Measurements from ENCODE around the gene SF3A2. TPM values are rescaled to one million over a fixed set of nuclear protein-coding genes. Genes with fewer than 3 reads are reported as not detected.

Gene SF3A2, protein sequence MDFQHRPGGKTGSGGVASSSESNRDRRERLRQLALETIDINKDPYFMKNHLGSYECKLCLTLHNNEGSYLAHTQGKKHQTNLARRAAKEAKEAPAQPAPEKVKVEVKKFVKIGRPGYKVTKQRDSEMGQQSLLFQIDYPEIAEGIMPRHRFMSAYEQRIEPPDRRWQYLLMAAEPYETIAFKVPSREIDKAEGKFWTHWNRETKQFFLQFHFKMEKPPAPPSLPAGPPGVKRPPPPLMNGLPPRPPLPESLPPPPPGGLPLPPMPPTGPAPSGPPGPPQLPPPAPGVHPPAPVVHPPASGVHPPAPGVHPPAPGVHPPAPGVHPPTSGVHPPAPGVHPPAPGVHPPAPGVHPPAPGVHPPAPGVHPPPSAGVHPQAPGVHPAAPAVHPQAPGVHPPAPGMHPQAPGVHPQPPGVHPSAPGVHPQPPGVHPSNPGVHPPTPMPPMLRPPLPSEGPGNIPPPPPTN
- total RNA-seq (23.8 TPM), polyA plus RNA-seq (ENCODE audit: insufficient read depth in 1 of 8, insufficient read length in 8 of 8, low replicate concordance in 1 of 8) (10 to 100 TPM; 54.7 to 89.9 (median 74.5) TPM)
- long read RNA-seq, donor 1, transcript SF3A2-201 (9 exons, 1,963 nt) = major isoform, 21 of 21 reads
- long read RNA-seq, donor 1, partial matches to known transcripts = 0 of 21 reads
- long read RNA-seq, donor 1, other reads (novel, unspliced or antisense) = 0 of 21 reads
- long read RNA-seq, donor 2, partial matches to known transcripts = 0 of 1 reads
- long read RNA-seq, donor 2, other reads (novel, unspliced or antisense) = 0 of 1 reads
- long read RNA-seq, donor 3, transcript SF3A2-201 (9 exons, 1,963 nt) = major isoform, 30 of 33 reads
- long read RNA-seq, donor 3, partial matches to known transcripts = 0 of 33 reads
- long read RNA-seq, donor 3, other reads (novel, unspliced or antisense) = 0 of 33 reads
- long read RNA-seq, donor 4, transcript SF3A2-201 (9 exons, 1,963 nt) = major isoform, 30 of 31 reads
- long read RNA-seq, donor 4, partial matches to known transcripts = 0 of 31 reads
- long read RNA-seq, donor 4, other reads (novel, unspliced or antisense) = 0 of 31 reads
- long read RNA-seq, donor 5, transcript SF3A2-201 (9 exons, 1,963 nt) = major isoform, 37 of 40 reads
- long read RNA-seq, donor 5, partial matches to known transcripts = 0 of 40 reads
- long read RNA-seq, donor 5, other reads (novel, unspliced or antisense) = 0 of 40 reads
- long read RNA-seq, donor 6, transcript SF3A2-201 (9 exons, 1,963 nt) = major isoform, 30 of 33 reads
- long read RNA-seq, donor 6, partial matches to known transcripts = 0 of 33 reads
- long read RNA-seq, donor 6, other reads (novel, unspliced or antisense) = 0 of 33 reads
- long read RNA-seq, donor 7, transcript SF3A2-201 (9 exons, 1,963 nt) = major isoform, 26 of 36 reads
- long read RNA-seq, donor 7, partial matches to known transcripts = 5 of 36 reads
- long read RNA-seq, donor 7, other reads (novel, unspliced or antisense) = 0 of 36 reads
- long read RNA-seq, donor 8, transcript SF3A2-201 (9 exons, 1,963 nt) = major isoform, 20 of 24 reads
- long read RNA-seq, donor 8, partial matches to known transcripts = 0 of 24 reads
- long read RNA-seq, donor 8, other reads (novel, unspliced or antisense) = 0 of 24 reads
- long read RNA-seq, donor 9, transcript SF3A2-201 (9 exons, 1,963 nt) = major isoform, 11 of 13 reads
- long read RNA-seq, donor 9, partial matches to known transcripts = 0 of 13 reads
- long read RNA-seq, donor 9, other reads (novel, unspliced or antisense) = 0 of 13 reads
- long read RNA-seq, donor 10, transcript SF3A2-201 (9 exons, 1,963 nt) = major isoform, 20 of 44 reads
- long read RNA-seq, donor 10, partial matches to known transcripts = 19 of 44 reads
- long read RNA-seq, donor 10, other reads (novel, unspliced or antisense) = 0 of 44 reads
- long read RNA-seq, donor 11, transcript SF3A2-201 (9 exons, 1,963 nt) = major isoform, 21 of 33 reads
- long read RNA-seq, donor 11, transcript SF3A2-207 (5 exons, 724 nt) = minor isoform, 6 of 33 reads
- long read RNA-seq, donor 11, partial matches to known transcripts = 6 of 33 reads
- long read RNA-seq, donor 11, other reads (novel, unspliced or antisense) = 0 of 33 reads

DNA sequence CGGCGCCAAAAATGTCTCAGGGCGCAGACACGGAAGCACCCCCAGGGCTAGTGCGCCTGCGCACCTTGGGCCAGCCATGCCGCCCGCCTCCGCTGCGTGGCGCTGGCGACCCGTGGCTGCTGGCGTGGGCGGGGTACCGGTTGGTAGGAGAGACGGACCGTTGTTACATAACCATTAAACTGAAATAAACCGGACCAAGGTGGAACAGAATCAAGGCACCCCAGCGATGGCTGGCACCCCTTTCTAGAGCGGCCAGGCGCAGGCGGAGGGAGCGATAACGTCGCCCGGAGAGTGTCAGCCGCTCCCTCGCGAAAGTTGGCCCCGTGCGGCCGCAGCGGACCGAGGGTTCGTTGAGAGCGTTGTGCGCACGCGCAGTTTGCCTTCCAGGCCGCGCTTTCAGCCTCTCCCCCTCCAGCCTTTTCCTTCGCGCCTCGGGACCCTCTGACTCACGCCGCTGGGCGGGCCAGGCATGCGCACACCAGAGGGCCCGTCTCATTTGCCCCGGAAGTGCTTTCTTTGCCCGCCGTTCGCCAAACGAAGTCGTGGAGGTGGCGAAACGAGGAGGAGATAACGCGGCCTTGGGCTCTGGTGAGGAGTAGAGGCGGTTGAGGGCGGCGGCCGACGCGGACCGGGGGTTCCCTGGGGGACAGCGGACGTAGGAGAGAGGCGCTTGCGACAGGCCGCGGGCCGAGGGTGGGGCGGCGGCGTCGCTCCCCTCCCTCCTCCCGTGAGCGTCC, at the start of gene SF3A2, which contains the start of gene PLEKHJ1:
SF3A2 (plus strand) TSS at position 511 of the 737 bp plus-strand sequence. CDS start 6,595 bp downstream, outside the sequence.
PLEKHJ1 (minus strand) TSS at position 16 of the 737 bp plus-strand sequence. CDS start 81 bp downstream, outside the sequence.
- peaks cover 52% of the 10 kb centered on the region for H3K4me1 ChIP-seq (ENCODE audit: control insufficient read depth, insufficient read depth, low read length)
- peaks cover 50% of the 10 kb centered on the region for H3K36me3 ChIP-seq (ENCODE audit: control insufficient read depth, insufficient read depth, low read length)
- peak within 1 kb of the TSS; percentile 87 for H3K4me3 ChIP-seq (ENCODE audit: low read length)
- H3K27me3 ChIP-seq (ENCODE audit: control insufficient read depth, insufficient read depth, low read length) = no peaks in the 10 kb centered on the region
- peak within 1 kb of the TSS; percentile 100 for H3K27ac ChIP-seq (ENCODE audit: low read length)
- no peaks in the 10 kb centered on the region for H3K9me3 ChIP-seq (replicated peaks; ENCODE audit: control insufficient read depth, low read depth, low read length)
- WGBS (ENCODE audit: insufficient coverage) = under 1% methylated on average over 73 of the region's 80 CpGs
- DNase-seq = peak; percentile 99

DNA sequence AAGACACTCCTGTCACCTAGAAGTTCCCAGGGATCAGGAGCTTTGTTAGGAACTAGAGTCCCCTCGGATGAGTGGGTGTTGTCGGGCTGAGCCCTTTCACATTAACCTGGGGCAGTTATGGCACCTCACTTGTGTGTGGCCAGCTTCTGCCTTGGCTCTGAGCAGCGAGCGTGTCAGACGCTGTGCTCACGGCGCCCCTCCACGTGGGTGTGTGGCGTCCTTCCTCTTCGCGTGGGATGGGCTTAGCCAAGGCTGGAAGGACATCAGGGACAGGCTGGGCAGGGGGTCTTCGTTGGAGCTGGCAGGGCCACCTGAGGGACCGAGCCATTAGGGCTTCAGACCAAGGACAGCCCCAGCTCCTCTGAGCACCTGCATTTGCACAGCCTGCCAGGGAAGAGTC, 49.5 kb upstream of the SF3A2 start:
- Histone ChIP-seq H3K27me3 (ENCODE audit: control insufficient read depth, insufficient read depth, low read length) (no peaks in the 10 kb centered on the region), H3K36me3 (ENCODE audit: control insufficient read depth, insufficient read depth, low read length) (peaks cover 69% of the 10 kb centered on the region), H3K27ac (ENCODE audit: low read length) (peak overlapping the region; percentile 88), H3K4me1 (ENCODE audit: control insufficient read depth, insufficient read depth, low read length) (peaks cover 67% of the 10 kb centered on the region), H3K4me3 (ENCODE audit: low read length) (no peak overlapping the region), H3K9me3 (replicated peaks; ENCODE audit: control insufficient read depth, low read depth, low read length) (no peaks in the 10 kb centered on the region)
- 89% methylated on average over 7 of the region's 13 CpGs for WGBS (ENCODE audit: insufficient coverage)
- no peak for DNase-seq

DNA sequence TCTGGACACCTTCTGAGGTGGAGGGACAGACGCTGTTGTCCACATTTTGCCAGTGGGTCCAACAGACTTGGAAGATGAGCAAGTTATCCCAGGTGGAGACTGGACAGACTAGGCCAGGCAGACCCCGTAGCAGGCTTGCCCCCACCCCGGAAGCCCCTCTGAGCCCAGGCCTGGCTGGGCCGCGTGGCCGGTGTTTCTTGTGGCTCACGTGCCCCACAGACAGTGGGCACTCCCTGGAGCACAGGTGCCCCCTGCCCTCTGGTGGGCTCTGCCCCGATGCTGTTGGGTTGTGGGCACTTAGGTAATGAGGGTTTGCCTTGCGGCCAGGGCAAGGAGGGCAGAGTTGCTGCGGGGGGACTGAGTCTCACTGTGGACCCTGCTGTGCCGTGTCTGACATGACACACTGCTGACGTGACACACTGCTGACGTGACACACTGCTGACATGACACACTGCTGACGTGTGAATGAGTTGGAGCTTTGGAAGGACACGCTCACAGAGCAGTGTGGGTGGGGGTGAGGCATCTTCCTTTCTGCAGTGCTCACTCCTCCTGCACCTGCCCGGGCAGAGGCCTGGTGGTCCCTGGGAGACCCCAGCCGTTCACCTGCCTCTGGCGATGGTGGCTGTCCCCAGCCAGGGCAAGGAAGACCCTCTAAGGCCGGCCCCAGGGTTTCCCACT, 47.8 kb upstream of the SF3A2 start:
- DNase-seq = no peak
- Histone ChIP-seq H3K36me3 (ENCODE audit: control insufficient read depth, insufficient read depth, low read length) (peaks cover 71% of the 10 kb centered on the region), H3K4me1 (ENCODE audit: control insufficient read depth, insufficient read depth, low read length) (peaks cover 56% of the 10 kb centered on the region), H3K27ac (ENCODE audit: low read length) (no peak overlapping the region), H3K27me3 (ENCODE audit: control insufficient read depth, insufficient read depth, low read length) (no peaks in the 10 kb centered on the region), H3K4me3 (ENCODE audit: low read length) (no peak overlapping the region), H3K9me3 (replicated peaks; ENCODE audit: control insufficient read depth, low read depth, low read length) (no peaks in the 10 kb centered on the region)
- WGBS (ENCODE audit: insufficient coverage) = 89% methylated on average over 16 of the region's 19 CpGs

DNA sequence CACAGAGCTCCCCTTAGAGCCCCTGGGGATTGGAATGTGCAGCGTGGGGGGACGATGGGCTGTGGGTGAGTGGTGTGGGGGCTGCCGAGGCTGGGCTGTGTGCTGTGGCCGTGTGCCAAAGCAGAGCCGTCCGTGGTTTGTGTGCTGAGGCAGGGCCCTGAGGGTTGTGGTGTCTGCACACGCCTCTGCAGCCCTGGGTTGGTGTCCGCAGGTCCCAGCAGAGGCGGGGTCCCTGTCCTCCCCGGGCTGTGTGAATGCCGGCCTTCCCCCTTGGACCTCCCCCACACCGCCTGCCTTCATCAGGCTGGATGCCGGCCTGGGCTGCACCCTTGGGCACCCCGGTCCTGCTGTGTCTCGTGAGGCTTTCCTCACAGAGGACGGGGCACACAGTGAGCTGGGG, 46.7 kb upstream of the SF3A2 start:
- H3K4me1 ChIP-seq (ENCODE audit: control insufficient read depth, insufficient read depth, low read length) = peaks cover 47% of the 10 kb centered on the region

DNA sequence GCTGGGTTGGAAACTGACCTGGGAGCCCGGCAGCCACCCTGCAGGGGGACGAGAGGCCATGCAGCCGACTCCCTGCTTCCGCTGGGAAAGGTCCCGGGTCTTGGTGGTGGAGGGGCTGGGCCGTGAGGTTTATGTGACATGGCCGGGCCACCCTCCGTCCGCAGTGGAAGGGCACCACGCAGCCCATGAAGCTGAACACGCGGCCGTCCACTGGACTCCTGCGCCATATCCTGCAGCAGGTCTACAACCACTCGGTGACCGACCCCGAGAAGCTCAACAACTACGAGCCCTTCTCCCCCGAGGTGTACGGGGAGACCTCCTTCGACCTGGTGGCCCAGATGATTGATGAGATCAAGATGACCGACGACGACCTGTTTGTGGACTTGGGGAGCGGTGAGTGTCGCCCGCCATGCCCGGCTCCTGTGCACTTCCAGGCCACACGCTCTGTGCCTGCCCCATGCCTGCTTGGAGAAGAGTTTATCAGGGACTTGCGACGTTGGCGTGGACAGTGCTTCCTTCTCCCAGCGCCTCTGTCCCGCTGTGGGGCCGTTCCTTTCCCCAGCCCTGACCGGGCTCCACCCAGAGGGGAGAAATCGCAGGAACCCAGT, 45.7 kb upstream of the SF3A2 start:
- 89% methylated on average over 35 of the region's 37 CpGs for WGBS (ENCODE audit: insufficient coverage)
- no peak for DNase-seq
- Histone ChIP-seq H3K4me1 (ENCODE audit: control insufficient read depth, insufficient read depth, low read length) (peaks cover 41% of the 10 kb centered on the region), H3K4me3 (ENCODE audit: low read length) (no peak overlapping the region), H3K36me3 (ENCODE audit: control insufficient read depth, insufficient read depth, low read length) (peaks cover 83% of the 10 kb centered on the region), H3K27ac (ENCODE audit: low read length) (no peak overlapping the region), H3K27me3 (ENCODE audit: control insufficient read depth, insufficient read depth, low read length) (no peaks in the 10 kb centered on the region), H3K9me3 (replicated peaks; ENCODE audit: control insufficient read depth, low read depth, low read length) (no peaks in the 10 kb centered on the region)

More for the DNA sequence above, 46.7 kb upstream of the SF3A2 start:
- no peak for DNase-seq
- Histone ChIP-seq H3K4me3 (ENCODE audit: low read length) (no peak overlapping the region), H3K36me3 (ENCODE audit: control insufficient read depth, insufficient read depth, low read length) (peaks cover 73% of the 10 kb centered on the region), H3K9me3 (replicated peaks; ENCODE audit: control insufficient read depth, low read depth, low read length) (no peaks in the 10 kb centered on the region), H3K27me3 (ENCODE audit: control insufficient read depth, insufficient read depth, low read length) (no peaks in the 10 kb centered on the region), H3K27ac (ENCODE audit: low read length) (no peak overlapping the region)
- WGBS (ENCODE audit: insufficient coverage) = 79% methylated on average over 10 of the region's 16 CpGs

DNA sequence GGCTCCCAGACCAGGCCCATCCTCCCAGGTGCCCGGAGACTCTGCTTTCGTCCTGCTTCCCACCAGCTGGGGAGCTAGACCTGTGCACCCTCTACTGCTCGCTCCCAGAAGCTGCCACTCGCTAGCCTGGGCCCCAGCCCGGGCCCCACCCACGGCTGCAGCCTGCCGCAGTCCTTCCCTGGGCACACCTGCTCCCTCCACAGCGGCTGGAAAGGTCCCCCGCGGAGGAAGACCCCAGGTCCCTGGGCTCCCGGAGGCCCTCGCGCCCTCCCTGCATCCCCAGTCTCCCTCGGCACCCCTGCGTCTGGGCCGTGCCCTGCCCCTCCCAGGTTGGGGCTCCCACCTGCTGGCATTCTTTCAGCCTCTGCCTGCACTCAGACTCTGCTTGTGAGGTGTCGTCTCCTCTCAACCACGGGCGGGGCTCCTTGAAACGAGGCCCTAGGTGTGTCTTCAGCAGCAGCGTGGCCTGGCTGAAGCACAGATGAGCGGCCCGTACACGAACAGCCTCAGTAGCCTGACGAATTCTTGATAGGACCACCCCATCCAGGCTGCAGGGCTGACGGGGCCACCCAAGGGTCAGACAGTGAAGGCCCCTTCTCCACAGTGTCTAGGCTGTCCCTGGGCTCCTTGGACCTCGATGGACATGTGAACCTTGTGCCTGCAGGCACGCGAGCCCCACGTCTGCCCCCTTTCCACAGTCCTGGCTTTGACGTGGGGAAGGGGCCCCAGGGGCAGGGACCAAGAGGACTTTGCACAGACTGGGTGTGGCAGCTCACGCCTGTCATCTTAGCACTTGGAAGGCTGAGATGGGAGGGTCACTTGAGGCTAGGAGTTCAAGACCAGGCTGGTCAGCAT, 44.9 kb upstream of the SF3A2 start:
- H3K27me3 ChIP-seq (ENCODE audit: control insufficient read depth, insufficient read depth, low read length) = no peaks in the 10 kb centered on the region
- H3K27ac ChIP-seq (ENCODE audit: low read length) = no peak overlapping the region
- DNase-seq = no peak
- H3K9me3 ChIP-seq (replicated peaks; ENCODE audit: control insufficient read depth, low read depth, low read length) = no peaks in the 10 kb centered on the region
- no peak overlapping the region for H3K4me3 ChIP-seq (ENCODE audit: low read length)
- H3K36me3 ChIP-seq (ENCODE audit: control insufficient read depth, insufficient read depth, low read length) = peaks cover 84% of the 10 kb centered on the region
- WGBS (ENCODE audit: insufficient coverage) = 88% methylated on average over 27 of the region's 32 CpGs
- peaks cover 34% of the 10 kb centered on the region for H3K4me1 ChIP-seq (ENCODE audit: control insufficient read depth, insufficient read depth, low read length)

DNA sequence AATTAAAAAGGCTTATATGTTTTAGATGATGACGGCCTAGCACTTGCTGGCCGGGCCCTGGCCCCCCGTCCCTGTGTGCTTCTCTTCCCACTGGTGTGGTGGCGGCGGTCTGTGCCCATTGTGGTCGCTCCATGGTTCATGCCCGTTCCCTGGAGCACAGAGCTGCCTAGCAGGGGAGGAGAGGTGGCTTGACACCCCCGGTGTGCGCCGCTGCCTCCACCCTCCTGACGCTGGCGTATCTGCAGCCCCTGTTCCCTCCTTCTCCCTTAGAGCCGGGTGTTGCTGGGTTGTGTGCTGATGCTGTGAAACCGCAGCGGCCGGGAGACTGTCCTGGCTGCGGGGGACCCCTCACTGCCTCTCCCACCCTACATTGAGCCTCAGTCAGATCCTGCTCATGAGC, 43.8 kb upstream of the SF3A2 start:
- no peaks in the 10 kb centered on the region for H3K9me3 ChIP-seq (replicated peaks; ENCODE audit: control insufficient read depth, low read depth, low read length)
- over 99% methylated on average over 7 of the region's 17 CpGs for WGBS (ENCODE audit: insufficient coverage)
- no peaks in the 10 kb centered on the region for H3K27me3 ChIP-seq (ENCODE audit: control insufficient read depth, insufficient read depth, low read length)
- H3K36me3 ChIP-seq (ENCODE audit: control insufficient read depth, insufficient read depth, low read length) = peaks cover 91% of the 10 kb centered on the region
- no peak overlapping the region for H3K27ac ChIP-seq (ENCODE audit: low read length)
- DNase-seq = no peak
- peaks cover 27% of the 10 kb centered on the region for H3K4me1 ChIP-seq (ENCODE audit: control insufficient read depth, insufficient read depth, low read length)
- H3K4me3 ChIP-seq (ENCODE audit: low read length) = no peak overlapping the region
